Amygdala (tissue), 56 donors: ENCODE data around the gene TGDS.
"Not testable (repeated sequence)": the region's sequence is repeated elsewhere in the genome, so short reads cannot be mapped to it uniquely, and the experiment has no call there.

Experiments
- DNase-seq, 56 donors: peaks; one replicate each; lab custom pipeline; 2025; lab: John Stamatoyannopoulos, UW

The TGDS gene

DNA sequence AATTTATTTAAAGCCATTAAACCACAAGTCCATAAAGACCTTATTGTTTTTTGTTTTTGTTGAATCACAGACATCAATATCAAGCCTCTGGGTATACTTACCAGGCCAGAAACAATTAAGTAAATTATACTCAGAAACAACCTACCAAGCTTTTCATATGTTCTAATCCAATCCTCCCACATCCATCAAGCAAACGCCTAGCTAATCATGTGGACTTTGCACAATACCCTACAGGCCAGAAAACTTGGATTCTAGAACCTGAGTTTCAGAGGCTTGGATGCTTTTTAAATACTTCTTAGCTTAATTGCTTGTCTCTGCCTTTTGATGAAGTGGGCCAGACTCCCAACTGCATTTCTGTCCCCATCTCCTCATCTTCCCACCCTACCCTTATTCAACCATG, 39.9 kb downstream of the TGDS start:
- no peak for DNase-seq

GRCh38 chr13:94553766-94554165, 42.2 kb downstream of the TGDS start:
- no peak for DNase-seq

GRCh38 chr13:94552095-94552494, 43.9 kb downstream of the TGDS start:
- DNase-seq: no peak

- peak in 11 of 56 donors; percentile 30 to 84 (median 58) for DNase-seq
Measured at GRCh38 chr13:94550062-94550738, 45.8 kb downstream of the TGDS start.

- DNase-seq: peak; percentile 21 to 98 (median 87)
Measured at GRCh38 chr13:94549232-94550061, 46.5 kb downstream of the TGDS start.

DNA sequence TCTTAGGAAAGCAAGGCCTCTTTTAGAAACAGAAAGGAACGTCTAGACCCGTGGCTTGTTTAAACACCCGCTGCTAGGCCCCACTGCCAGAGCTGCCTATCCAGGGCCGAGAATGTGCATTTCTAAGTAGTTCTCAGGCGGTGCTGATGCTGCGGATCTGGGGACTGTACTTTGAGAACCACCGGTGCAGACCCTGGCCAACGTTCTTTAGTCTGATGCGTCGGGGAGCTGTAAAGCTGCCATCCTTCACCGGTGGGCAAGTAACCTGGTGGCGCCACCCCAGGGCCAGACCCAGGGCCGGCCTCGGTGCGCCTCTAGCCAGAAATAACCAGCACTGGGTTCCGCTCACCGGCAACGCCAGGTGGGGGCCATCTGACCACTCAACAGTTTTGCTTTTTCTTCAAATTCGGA, 47.1 kb downstream of the TGDS start:
- DNase-seq: peak in 40 of 56 donors; percentile 12 to 94 (median 58)

- DNase-seq: peak in 5 of 56 donors; percentile 1 to 36 (median 24)
Measured at GRCh38 chr13:94548382-94548781, 47.6 kb downstream of the TGDS start.

GRCh38 chr13:94546061-94546839, 49.7 kb downstream of the TGDS start:
- DNase-seq: no peak

- DNase-seq: no peak
Measured at GRCh38 chr13:94544922-94545321, 51.0 kb downstream of the TGDS start.

- no peak for DNase-seq
Measured at GRCh38 chr13:94542917-94543316, 53.0 kb downstream of the TGDS start.

GRCh38 chr13:94537740-94538630, 58.0 kb downstream of the TGDS start:
- no peak for DNase-seq

DNA sequence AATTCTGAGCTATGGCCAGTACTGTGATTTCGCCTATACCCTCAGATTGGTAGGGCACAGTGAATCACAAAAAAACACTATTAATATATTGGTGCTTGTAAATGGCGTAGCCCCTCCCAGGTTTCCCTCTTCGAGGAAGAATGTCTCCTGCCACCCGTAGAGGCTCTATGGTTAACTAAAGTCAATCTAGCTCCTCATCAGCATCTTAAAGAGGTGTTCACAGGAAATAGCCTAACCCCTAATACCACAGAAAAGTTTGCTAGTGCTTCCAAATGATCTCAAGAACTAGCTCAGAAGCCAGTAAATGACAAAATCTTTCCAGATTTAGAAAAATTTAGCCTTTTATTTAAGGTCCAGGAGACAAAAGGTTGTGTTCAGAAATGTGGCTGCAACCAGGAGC, 60.2 kb downstream of the TGDS start:
- no peak for DNase-seq

DNA sequence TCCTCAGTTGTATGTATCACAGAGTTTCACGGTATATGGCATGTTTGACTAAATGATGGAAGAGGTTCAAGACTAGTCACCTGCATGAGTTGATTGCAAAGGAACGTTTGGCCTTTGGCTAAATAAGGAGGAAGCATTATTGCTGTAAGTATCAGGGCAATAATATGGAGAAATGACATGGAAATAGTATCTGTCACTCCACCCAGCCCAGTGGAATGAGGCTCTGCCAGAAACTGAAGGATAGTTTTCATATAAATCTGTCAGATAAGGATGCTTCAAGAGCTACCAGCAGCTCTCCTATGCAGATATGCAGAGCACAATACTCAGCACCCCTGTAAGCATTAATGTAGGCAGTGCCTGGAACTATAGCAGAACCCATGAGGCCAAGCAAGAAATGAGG, 60.7 kb downstream of the TGDS start:
- no peak for DNase-seq

GRCh38 chr13:94534166-94534565, 61.8 kb downstream of the TGDS start:
- DNase-seq: no peak

DNA sequence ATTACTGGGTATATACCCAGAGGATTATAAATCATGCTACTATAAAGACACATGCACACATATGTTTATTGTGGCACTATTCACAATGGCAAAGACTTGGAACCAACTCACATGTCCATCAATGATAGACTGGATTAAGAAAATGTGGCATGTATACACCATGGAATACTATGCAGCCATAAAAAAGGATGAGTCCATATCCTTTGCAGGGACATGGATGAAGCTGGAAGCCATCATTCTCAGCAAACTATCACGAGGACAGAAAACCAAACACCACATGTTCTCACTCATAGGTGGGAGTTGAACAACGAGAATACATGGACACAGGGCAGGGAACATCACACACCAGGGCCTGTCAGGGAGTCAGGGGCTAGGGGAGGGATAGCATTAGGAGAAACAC, 63.7 kb downstream of the TGDS start:
- not testable (repeated sequence) for DNase-seq

GRCh38 chr13:94526956-94527355, 69.0 kb downstream of the TGDS start:
- DNase-seq: not testable (repeated sequence)

DNA sequence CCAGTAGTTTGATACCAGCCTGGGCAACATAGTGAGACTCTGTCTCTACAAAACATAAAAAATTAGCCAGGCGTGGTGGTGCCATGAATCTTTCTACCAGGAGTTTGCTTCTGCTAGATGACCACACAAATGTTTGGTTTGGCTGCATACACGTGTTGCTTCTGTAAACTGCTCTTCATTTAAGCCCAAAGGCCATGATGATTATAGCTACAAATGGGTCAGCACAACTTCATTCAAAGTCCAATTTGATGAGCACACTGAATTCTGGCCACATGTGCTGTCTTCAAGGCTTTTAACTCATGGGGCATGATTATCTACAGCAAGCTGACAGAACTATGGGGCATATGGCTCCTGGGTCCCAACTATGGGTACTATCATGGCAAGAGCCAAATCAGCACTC, 70.2 kb downstream of the TGDS start:
- DNase-seq: no peak

- no peak for DNase-seq
Measured at GRCh38 chr13:94524407-94524806, 71.5 kb downstream of the TGDS start.
